Measurements from ENCODE around the gene ABCA5.
"Not testable (repeated sequence)": the region's sequence is repeated elsewhere in the genome, so short reads cannot be mapped to it uniquely, and the experiment has no call there.

The ABCA5 gene

GRCh38 chr17:69314246-69315065, 12.5 kb downstream of the ABCA5 start:
- no peak for DNase-seq (ENCODE audit: low spot score)
- TF ChIP-seq CTCF (IDR thresholded peaks at IDR 0.05; ENCODE audit: extremely low read depth, missing control alignments): no peak

GRCh38 chr17:69305177-69305576, 21.8 kb downstream of the ABCA5 start:
- no peak for DNase-seq (ENCODE audit: low spot score)
- TF ChIP-seq CTCF (IDR thresholded peaks at IDR 0.05; ENCODE audit: extremely low read depth, missing control alignments): no peak

- no peak for DNase-seq (ENCODE audit: low spot score)
- TF ChIP-seq CTCF (IDR thresholded peaks at IDR 0.05; ENCODE audit: extremely low read depth, missing control alignments): no peak
Observed at GRCh38 chr17:69302682-69303081, 24.3 kb downstream of the ABCA5 start.

- TF ChIP-seq CTCF (IDR thresholded peaks at IDR 0.05; ENCODE audit: extremely low read depth, missing control alignments): no peak
- DNase-seq (ENCODE audit: low spot score): no peak
Observed at GRCh38 chr17:69300222-69300621, 26.7 kb downstream of the ABCA5 start.

GRCh38 chr17:69298120-69298722, 28.7 kb downstream of the ABCA5 start:
- not testable (repeated sequence) for DNase-seq (ENCODE audit: low spot score)

GRCh38 chr17:69287168-69287567, 39.8 kb downstream of the ABCA5 start:
- DNase-seq (ENCODE audit: low spot score): no peak
- no peak for TF ChIP-seq CTCF (IDR thresholded peaks at IDR 0.05; ENCODE audit: extremely low read depth, missing control alignments)

GRCh38 chr17:69286257-69286656, 40.7 kb downstream of the ABCA5 start:
- no peak for TF ChIP-seq CTCF (IDR thresholded peaks at IDR 0.05; ENCODE audit: extremely low read depth, missing control alignments)
- DNase-seq (ENCODE audit: low spot score): no peak

DNA sequence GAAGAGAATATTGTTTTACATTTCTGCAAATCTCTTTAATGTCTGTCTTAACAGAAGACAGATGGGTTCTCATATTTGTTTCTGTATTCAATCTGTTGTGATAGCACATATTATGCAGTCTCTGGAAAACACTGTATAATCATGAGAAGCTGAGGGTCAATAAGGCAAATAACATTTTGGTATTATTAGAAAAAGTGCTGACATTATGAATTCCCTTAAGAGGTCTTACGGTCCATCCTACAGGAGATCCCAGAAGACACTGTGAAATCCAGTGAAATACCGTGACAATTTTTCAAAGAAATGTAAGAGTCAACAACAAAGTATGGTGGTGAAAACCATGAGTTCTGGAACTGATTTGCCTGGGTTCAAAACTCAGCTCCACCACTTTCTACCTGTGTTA, 42.3 kb downstream of the ABCA5 start:
- no peak for TF ChIP-seq CTCF (IDR thresholded peaks at IDR 0.05; ENCODE audit: extremely low read depth, missing control alignments)

More for the DNA sequence above, 42.3 kb downstream of the ABCA5 start:
- no peak for DNase-seq (ENCODE audit: low spot score)
